SK-N-SH treated with all-trans-retinoic acid at 6 μM for 48 hours (cell line): ENCODE data around the gene LINGO1.

Source experiments
- CSDC2 ChIP-seq: fragments of 250-450 bp; sonication (Bioruptor Pico); IDR thresholded peaks from 2 replicates; pipeline ENCODE4 v1.5.0; 2020; ENCODE audit warnings: mild to moderate bottlenecking, moderate library complexity
- ZC3H10 ChIP-seq: fragments of 250-450 bp; sonication (Bioruptor Pico); IDR thresholded peaks from 2 replicates; pipeline ENCODE4 v1.5.1; 2021; ENCODE audit warnings: mild to moderate bottlenecking, moderate library complexity
- TF ChIP-seq, protein P1 (sequence below): fragments of 250-450 bp; sonication (Bioruptor Pico); IDR thresholded peaks from 2 replicates; pipeline ENCODE4 v1.5.0; 2020; ENCODE audit warnings: mild to moderate bottlenecking, moderate library complexity

DNA sequence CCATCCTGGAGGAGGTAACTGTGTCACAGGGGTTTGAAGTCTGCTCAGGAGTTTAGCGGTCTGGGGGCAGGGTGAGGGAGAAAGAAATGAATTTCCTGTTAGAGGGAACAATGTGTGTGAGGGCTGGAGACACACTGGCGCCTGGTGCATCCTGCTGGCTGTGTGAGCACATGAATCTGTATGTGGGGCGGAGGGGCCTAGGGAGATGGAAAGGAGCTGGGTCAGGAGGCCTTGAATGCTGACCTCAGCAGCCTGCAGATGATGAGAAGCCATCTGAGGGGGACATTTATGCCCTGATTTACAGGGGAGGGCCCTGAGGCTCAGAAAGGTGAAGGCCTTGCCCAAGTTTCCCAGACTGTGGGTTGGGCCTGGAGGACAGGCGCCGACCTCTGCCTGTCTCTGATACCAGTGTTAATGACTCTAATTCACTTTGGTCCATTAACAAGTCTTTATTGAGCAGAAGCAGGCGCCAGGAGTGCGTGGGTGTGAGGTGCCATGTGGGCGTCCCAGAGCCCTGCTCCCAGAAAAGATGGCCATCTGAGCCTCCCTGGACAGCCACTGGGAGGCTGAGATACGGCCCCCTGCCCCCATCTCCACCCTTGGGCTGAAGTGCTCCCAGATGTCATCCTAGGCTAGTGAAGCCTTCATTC is 34.8 kb downstream of the LINGO1 start:
- TF ChIP-seq CSDC2 (CRISPR knock-in tag) (no peak), ZC3H10 (CRISPR knock-in tag) (no peak)
- TF ChIP-seq, protein P1, sequence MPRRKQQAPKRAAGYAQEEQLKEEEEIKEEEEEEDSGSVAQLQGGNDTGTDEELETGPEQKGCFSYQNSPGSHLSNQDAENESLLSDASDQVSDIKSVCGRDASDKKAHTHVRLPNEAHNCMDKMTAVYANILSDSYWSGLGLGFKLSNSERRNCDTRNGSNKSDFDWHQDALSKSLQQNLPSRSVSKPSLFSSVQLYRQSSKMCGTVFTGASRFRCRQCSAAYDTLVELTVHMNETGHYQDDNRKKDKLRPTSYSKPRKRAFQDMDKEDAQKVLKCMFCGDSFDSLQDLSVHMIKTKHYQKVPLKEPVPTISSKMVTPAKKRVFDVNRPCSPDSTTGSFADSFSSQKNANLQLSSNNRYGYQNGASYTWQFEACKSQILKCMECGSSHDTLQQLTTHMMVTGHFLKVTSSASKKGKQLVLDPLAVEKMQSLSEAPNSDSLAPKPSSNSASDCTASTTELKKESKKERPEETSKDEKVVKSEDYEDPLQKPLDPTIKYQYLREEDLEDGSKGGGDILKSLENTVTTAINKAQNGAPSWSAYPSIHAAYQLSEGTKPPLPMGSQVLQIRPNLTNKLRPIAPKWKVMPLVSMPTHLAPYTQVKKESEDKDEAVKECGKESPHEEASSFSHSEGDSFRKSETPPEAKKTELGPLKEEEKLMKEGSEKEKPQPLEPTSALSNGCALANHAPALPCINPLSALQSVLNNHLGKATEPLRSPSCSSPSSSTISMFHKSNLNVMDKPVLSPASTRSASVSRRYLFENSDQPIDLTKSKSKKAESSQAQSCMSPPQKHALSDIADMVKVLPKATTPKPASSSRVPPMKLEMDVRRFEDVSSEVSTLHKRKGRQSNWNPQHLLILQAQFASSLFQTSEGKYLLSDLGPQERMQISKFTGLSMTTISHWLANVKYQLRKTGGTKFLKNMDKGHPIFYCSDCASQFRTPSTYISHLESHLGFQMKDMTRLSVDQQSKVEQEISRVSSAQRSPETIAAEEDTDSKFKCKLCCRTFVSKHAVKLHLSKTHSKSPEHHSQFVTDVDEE (CRISPR knock-in tag) = no peak
